Activated CD4-positive, alpha-beta memory T cell treated with anti-CD3 and anti-CD28 coated beads, Interleukin-2, amount 10 ng/mL, durations not matched to agents 7 days and 5 days (primary cell): ENCODE results near the gene GMCL2. TPM values are rescaled to one million over a fixed set of nuclear protein-coding genes. Genes with fewer than 3 reads are reported as not detected.

Source experiments
- CTCF ChIA-PET: fragments of 350-600 bp; sonication (Branson Sonifier 250); formaldehyde crosslinking; loops from one replicate; lab custom pipeline; 2021; ENCODE audit warnings: antibody characterized with exemption, inconsistent platforms; lab: Charles Lee
- POLR2A ChIA-PET: fragments of 350-600 bp; sonication (Branson Sonifier 250); formaldehyde crosslinking; loops from one replicate; lab custom pipeline; 2021; ENCODE audit warnings: antibody characterized with exemption; lab: Charles Lee
- DNase-seq: peaks from one replicate; pipeline ENCODE4 v3.0.0-alpha.2; 2020
- H3K27ac Mint-ChIP-seq: one replicate; pipeline ENCODE4 v1.8.0; 2021; ENCODE audit warnings: mild to moderate bottlenecking, mixed read lengths
- H3K27me3 Mint-ChIP-seq: one replicate; pipeline ENCODE4 v1.8.0; 2021; ENCODE audit warnings: mixed read lengths
- H3K36me3 Mint-ChIP-seq: one replicate; pipeline ENCODE4 v1.8.0; 2021; ENCODE audit warnings: low read depth, mixed read lengths
- H3K4me1 Mint-ChIP-seq: one replicate; pipeline ENCODE4 v1.8.0; 2021; ENCODE audit warnings: mixed read lengths
- H3K4me3 Mint-ChIP-seq: one replicate; pipeline ENCODE4 v1.8.0; 2021; ENCODE audit warnings: mild to moderate bottlenecking, mixed read lengths
- H3K9me3 Mint-ChIP-seq: one replicate; pipeline ENCODE4 v1.8.0; 2021; ENCODE audit warnings: mixed read lengths
- total RNA-seq, 2 experiments: library from RNA; stranded (reverse); gene quantifications; one replicate each; pipeline ENCODE4 v1.2.3, GENCODE V29; 2021

Gene GMCL2
- total RNA-seq, 2 experiments from 2014 or later = not detected

GRCh38 chr5:178160176-178160575 lies 27.0 kb downstream of the GMCL2 start:
- H3K4me1 Mint-ChIP-seq = peaks cover 6% of the 10 kb centered on the region

GRCh38 chr5:178155065-178155464 lies 32.1 kb downstream of the GMCL2 start:
- H3K4me3 Mint-ChIP-seq = no peak overlapping the region
- POLR2A ChIA-PET = no interaction called here

More at GRCh38 chr5:178160176-178160575, 27.0 kb downstream of the GMCL2 start:
- DNase-seq = no peak
- no peak overlapping the region for H3K27ac Mint-ChIP-seq
- CTCF ChIA-PET = no interaction called here
- peaks cover 8% of the 10 kb centered on the region for H3K27me3 Mint-ChIP-seq
- POLR2A ChIA-PET = no interaction called here
- H3K36me3 Mint-ChIP-seq = no peaks in the 10 kb centered on the region
- H3K9me3 Mint-ChIP-seq = no peaks in the 10 kb centered on the region
- H3K4me3 Mint-ChIP-seq = no peak overlapping the region

GRCh38 chr5:178153530-178154340 lies 33.4 kb downstream of the GMCL2 start, which contains the start of gene NHP2:
TSS of gene NHP2 (minus strand) at chr5:178153885. CDS start at chr5:178153817, 68 bp downstream.
- DNase-seq = peak; percentile 99
- CTCF ChIA-PET = interaction anchor here (0.5 to 3.8 kb wide), 8 partner anchors 10 to 1441 kb away, joined by 3 to 25 read pairs (median 3); partner anchors contain the start of gene HNRNPAB
- Mint-ChIP-seq H3K27me3 (no peaks in the 10 kb centered on the region), H3K4me3 (peak within 1 kb of the TSS; percentile 97), H3K4me1 (peaks cover 50% of the 10 kb centered on the region), H3K9me3 (no peaks in the 10 kb centered on the region), H3K27ac (peak within 1 kb of the TSS; percentile 81), H3K36me3 (peaks cover 18% of the 10 kb centered on the region)
- POLR2A ChIA-PET = interaction anchor here (0.6 to 1.6 kb wide), 6 partner anchors 8 to 553 kb away, joined by 3 to 8 read pairs (median 4); partner anchors contain the start of gene HNRNPAB

More at GRCh38 chr5:178155065-178155464, 32.1 kb downstream of the GMCL2 start:
- H3K9me3 Mint-ChIP-seq = no peaks in the 10 kb centered on the region
- CTCF ChIA-PET = interaction anchor here (3.6 to 3.8 kb wide), 2 partner anchors 34 to 79 kb away, joined by 25 to 26 read pairs; no protein-coding TSS in a partner anchor
- H3K27ac Mint-ChIP-seq = no peak overlapping the region
- H3K4me1 Mint-ChIP-seq = peaks cover 37% of the 10 kb centered on the region
- no peak for DNase-seq
- no peaks in the 10 kb centered on the region for H3K27me3 Mint-ChIP-seq
- H3K36me3 Mint-ChIP-seq = peaks cover 11% of the 10 kb centered on the region

DNA sequence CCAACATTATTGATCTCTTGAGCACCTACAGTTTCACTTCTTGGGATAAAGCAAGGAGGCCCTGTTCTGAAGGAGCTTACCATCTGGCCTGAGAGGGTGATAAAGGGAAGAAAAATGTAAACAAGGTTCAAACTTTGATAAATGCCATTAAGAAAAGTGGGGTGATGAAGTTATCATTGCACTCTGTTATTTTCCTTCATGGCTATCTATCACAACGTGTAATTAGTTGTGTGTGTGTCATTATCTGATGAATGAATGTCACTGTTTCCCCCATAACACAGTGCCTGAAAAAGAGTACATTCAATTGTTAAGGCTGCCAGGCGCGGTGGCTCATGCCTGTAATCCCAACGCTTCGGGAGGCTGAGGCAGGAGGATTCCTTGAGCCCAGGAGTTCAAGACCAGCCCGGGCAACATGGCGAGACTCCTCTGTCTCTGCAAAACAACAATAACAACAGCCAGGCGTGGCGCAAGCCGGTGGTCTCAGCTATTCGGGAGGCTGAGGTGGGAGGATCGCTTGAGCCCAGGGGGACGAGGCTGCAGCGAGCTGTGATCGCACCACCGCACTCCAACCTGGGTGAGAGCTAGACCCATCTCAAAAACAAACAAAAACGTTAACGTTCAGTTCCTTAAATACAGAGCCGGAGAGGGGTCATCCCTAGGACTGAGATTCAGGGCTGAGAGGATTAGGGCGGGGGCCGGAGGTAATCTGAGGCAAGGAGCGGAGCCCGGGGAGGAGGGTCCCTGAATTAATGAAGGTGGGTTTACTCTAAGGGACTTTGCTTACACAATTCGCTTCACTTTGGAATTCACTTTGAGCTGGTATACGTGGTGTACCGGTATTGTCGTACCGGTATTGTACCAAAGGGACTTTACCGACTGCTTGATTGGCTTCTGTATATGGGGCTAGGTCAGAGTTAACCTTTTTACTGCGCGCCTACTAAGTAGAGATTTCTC lies 34.4 kb downstream of the GMCL2 start:
- H3K36me3 Mint-ChIP-seq = peaks cover 25% of the 10 kb centered on the region
- ChIA-PET CTCF (interaction anchor here (0.6 to 3.8 kb wide), 7 partner anchors 9 to 77 kb away, joined by 3 to 25 read pairs (median 7); no protein-coding TSS in a partner anchor), POLR2A (interaction anchor here (0.6 to 1.6 kb wide), 5 partner anchors 9 to 58 kb away, joined by 3 to 8 read pairs (median 3); partner anchors contain the start of gene HNRNPAB)
- H3K27ac Mint-ChIP-seq = peak overlapping the region; percentile 81
- H3K4me1 Mint-ChIP-seq = peaks cover 55% of the 10 kb centered on the region
- peak overlapping the region; percentile 97 for H3K4me3 Mint-ChIP-seq
- no peaks in the 10 kb centered on the region for H3K9me3 Mint-ChIP-seq
- no peaks in the 10 kb centered on the region for H3K27me3 Mint-ChIP-seq
- DNase-seq = no peak

GRCh38 chr5:178150977-178151734 lies 36.0 kb downstream of the GMCL2 start:
- Mint-ChIP-seq H3K27ac (no peak overlapping the region), H3K9me3 (no peaks in the 10 kb centered on the region), H3K36me3 (peaks cover 33% of the 10 kb centered on the region), H3K27me3 (no peaks in the 10 kb centered on the region), H3K4me3 (no peak overlapping the region), H3K4me1 (peaks cover 58% of the 10 kb centered on the region)
- DNase-seq = no peak
- ChIA-PET CTCF (interaction anchor here (1.7 to 9.3 kb wide), 2 partner anchors 75 kb away, joined by 7 to 95 read pairs; no protein-coding TSS in a partner anchor), POLR2A (interaction anchor here (1.0 to 2.5 kb wide), 2 partner anchors 15 to 19 kb away, joined by 3 to 15 read pairs; partner anchors contain the start of gene RMND5B)

DNA sequence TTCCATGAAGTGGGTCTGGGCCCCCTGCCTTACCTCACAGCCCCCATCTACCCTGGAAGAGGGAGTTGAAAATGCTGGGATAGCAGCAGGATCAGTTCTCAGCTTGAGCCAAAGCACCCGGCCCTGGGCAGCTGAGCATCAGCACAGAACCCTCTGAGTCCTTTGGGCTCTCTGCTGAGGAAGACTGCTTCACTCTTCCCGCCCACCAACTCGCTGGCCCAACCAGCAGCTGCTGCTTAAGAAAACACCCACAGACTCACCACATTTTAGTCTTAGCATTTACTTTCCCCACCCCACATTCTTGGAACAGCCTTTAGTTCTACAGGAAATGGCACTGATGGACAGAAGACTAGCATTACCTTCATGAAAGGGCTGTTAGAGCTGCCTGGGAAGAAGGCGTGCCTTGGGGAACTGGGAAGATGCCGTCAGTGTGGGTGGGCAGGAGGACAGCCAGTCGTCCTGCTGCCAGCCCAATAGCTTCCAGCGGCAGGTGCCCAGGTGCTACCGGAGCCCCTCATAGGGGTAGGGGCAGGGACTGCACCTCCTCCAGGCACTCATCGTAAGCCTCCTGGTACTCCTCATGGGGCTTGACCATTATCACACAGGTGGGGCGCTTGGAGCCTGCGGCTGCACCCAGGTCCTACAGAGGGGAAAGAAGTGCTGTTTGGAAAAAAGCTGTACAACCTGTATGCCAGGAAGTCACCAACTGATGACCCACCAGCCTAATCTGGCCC lies 37.8 kb downstream of the GMCL2 start:
- CTCF ChIA-PET = interaction anchor here (0.9 to 9.3 kb wide), 6 partner anchors 8 to 73 kb away, joined by 3 to 95 read pairs (median 6); no protein-coding TSS in a partner anchor
- peaks cover 60% of the 10 kb centered on the region for H3K4me1 Mint-ChIP-seq
- H3K4me3 Mint-ChIP-seq = no peak overlapping the region
- peak overlapping the region; percentile 56 for H3K27ac Mint-ChIP-seq
- peaks cover 39% of the 10 kb centered on the region for H3K36me3 Mint-ChIP-seq
- DNase-seq = no peak
- no peaks in the 10 kb centered on the region for H3K9me3 Mint-ChIP-seq
- no peaks in the 10 kb centered on the region for H3K27me3 Mint-ChIP-seq
- POLR2A ChIA-PET = interaction anchor here (0.7 to 2.5 kb wide), 5 partner anchors 15 to 67 kb away, joined by 3 to 15 read pairs (median 7); partner anchors contain the start of genes HNRNPAB and RMND5B

DNA sequence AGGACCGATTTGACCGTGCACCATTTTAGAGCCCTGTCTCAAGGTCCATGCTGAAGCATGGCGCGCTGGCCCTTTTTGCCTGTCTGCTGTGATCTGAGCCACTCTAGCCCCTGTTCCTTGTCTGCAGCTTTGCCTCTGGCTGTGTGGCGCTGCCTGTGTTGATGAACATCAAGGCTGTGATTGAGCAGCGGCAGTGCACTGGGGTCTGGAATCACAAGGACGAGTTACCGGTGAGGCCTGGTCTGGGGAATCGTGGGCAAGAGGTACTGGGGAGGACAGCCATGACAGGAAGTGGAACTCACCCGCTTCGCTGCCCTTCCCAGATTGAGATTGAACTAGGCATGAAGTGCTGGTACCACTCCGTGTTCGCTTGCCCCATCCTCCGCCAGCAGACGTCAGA lies 39.8 kb downstream of the GMCL2 start:
- peaks cover 45% of the 10 kb centered on the region for H3K4me1 Mint-ChIP-seq
- H3K27ac Mint-ChIP-seq = no peak overlapping the region
- DNase-seq = no peak
- ChIA-PET POLR2A (no interaction called here), CTCF (interaction anchor here (6.1 to 9.3 kb wide), 2 partner anchors 27 to 71 kb away, joined by 35 to 95 read pairs; no protein-coding TSS in a partner anchor)
- no peaks in the 10 kb centered on the region for H3K27me3 Mint-ChIP-seq
- peaks cover 53% of the 10 kb centered on the region for H3K36me3 Mint-ChIP-seq
- H3K4me3 Mint-ChIP-seq = no peak overlapping the region
- no peaks in the 10 kb centered on the region for H3K9me3 Mint-ChIP-seq

GRCh38 chr5:178145965-178146820 lies 41.0 kb downstream of the GMCL2 start:
- DNase-seq = peak; percentile 74
- peaks cover 36% of the 10 kb centered on the region for H3K4me1 Mint-ChIP-seq
- H3K9me3 Mint-ChIP-seq = no peaks in the 10 kb centered on the region
- H3K27me3 Mint-ChIP-seq = no peaks in the 10 kb centered on the region
- H3K36me3 Mint-ChIP-seq = peaks cover 50% of the 10 kb centered on the region
- no peak overlapping the region for H3K27ac Mint-ChIP-seq
- no peak overlapping the region for H3K4me3 Mint-ChIP-seq
- ChIA-PET POLR2A (interaction anchor here (0.7 to 2.0 kb wide), 3 partner anchors 10 to 69 kb away, joined by 3 to 8 read pairs (median 4); no protein-coding TSS in a partner anchor), CTCF (interaction anchor here (0.9 to 9.3 kb wide), 4 partner anchors 10 to 70 kb away, joined by 3 to 95 read pairs (median 20); no protein-coding TSS in a partner anchor)

- Mint-ChIP-seq H3K27ac (no peak overlapping the region), H3K36me3 (peaks cover 45% of the 10 kb centered on the region)
Measured at GRCh38 chr5:178143901-178144300, 43.3 kb downstream of the GMCL2 start.

DNA sequence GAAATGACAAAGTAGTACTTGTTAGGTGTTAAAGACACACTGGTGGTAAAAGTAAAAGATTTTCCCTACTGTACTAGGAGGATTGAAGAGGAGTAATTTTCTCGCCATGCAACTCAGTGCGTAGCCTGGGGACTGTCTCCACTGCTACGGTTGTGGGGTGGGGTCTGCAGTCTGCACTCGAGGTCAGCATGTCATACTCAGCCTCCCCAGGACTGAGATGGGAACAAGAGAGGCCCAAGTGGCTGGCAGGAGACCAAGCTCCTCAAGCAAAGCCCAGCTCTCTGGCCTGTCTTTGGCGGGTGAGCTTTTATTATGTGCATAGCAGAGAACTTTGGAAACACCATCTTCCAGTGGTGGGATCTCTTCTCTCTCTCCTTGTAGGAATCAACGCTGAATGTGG lies 43.9 kb downstream of the GMCL2 start:
- H3K36me3 Mint-ChIP-seq = peaks cover 39% of the 10 kb centered on the region
- no peak overlapping the region for H3K4me3 Mint-ChIP-seq
- POLR2A ChIA-PET = no interaction called here
- no peaks in the 10 kb centered on the region for H3K27me3 Mint-ChIP-seq
- no peak overlapping the region for H3K27ac Mint-ChIP-seq
- H3K4me1 Mint-ChIP-seq = peaks cover 9% of the 10 kb centered on the region
- no peaks in the 10 kb centered on the region for H3K9me3 Mint-ChIP-seq
- DNase-seq = no peak
- CTCF ChIA-PET = interaction anchor here (1.0 to 9.3 kb wide), 4 partner anchors 10 to 67 kb away, joined by 4 to 95 read pairs (median 24); partner anchors contain the start of gene NHP2

More at GRCh38 chr5:178143901-178144300, 43.3 kb downstream of the GMCL2 start:
- ChIA-PET POLR2A (interaction anchor here (0.8 kb wide), 1 partner anchor 27 kb away, joined by 4 read pairs; no protein-coding TSS in a partner anchor), CTCF (interaction anchor here (0.5 to 9.3 kb wide), 5 partner anchors 9 to 68 kb away, joined by 3 to 95 read pairs (median 13); partner anchors contain the start of gene NHP2)
- peaks cover 14% of the 10 kb centered on the region for H3K4me1 Mint-ChIP-seq
- H3K4me3 Mint-ChIP-seq = no peak overlapping the region
- H3K27me3 Mint-ChIP-seq = no peaks in the 10 kb centered on the region
- H3K9me3 Mint-ChIP-seq = no peaks in the 10 kb centered on the region
- DNase-seq = no peak
